OCI-LY1 (cell line): Measurements from ENCODE around the gene SLC22A12.

Experiments used
- CTCF ChIP-seq: fragments of 200-600 bp; sonication (generic), shearing (Covaris generic); IDR thresholded peaks from 2 replicates; pipeline ENCODE4 v1.5.1; 2017; ENCODE audit warnings: mild to moderate bottlenecking, antibody characterized with exemption, low read length, moderate library complexity, mixed read lengths
- EZH2 ChIP-seq: fragments of 200-600 bp; sonication (generic), shearing (Covaris generic); IDR thresholded peaks from 2 replicates; pipeline ENCODE4 v1.8.0; 2017; ENCODE audit warnings: borderline replicate concordance, mixed run types, mild to moderate bottlenecking, antibody characterized with exemption, low read length, moderate library complexity, mixed read lengths

GRCh38 chr11:64558869-64559268, 32.2 kb upstream of the SLC22A12 start:
- TF ChIP-seq CTCF (no peak), EZH2 (no peak)
